ENCODE data around the gene REV1. TPM values are rescaled to one million over a fixed set of nuclear protein-coding genes. Genes with fewer than 3 reads are reported as not detected.

REV1 gene
- total RNA-seq, 6 experiments from 2014 or later, result 17.0 to 19.2 (median 18.6) TPM

DNA sequence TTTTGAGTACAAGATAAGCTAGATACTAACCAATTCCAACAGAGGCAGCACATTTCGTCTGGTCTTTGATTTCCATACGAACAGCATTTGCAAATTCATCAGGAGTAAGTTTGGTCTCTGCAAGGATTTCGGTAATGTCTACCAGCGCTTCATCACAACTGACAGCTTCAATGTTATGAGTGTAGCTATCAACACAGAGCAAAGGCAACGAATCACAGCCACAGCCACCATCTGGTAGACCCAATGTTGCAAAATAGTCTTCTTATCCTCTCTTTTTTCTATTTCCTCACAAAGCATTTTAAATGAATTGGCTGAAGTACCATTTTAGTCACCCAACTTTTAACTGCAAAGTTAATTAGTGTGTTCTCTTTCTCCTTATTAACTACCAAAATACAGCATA, 68.3 kb downstream of the REV1 start:
- Mint-ChIP-seq H3K9me3 (no peaks in the 10 kb centered on the region), H3K4me1 (ENCODE audit: low read depth) (peaks cover 37% of the 10 kb centered on the region), H3K4me3 (no peak overlapping the region), H3K27me3 (ENCODE audit: insufficient read depth) (peaks cover 3% of the 10 kb centered on the region; the same call in 1 of the 2 replicates), H3K36me3 (ENCODE audit: low read depth) (peaks cover 39% of the 10 kb centered on the region), H3K27ac (peak overlapping the region; percentile 72)
- TF ChIP-seq, protein P1, sequence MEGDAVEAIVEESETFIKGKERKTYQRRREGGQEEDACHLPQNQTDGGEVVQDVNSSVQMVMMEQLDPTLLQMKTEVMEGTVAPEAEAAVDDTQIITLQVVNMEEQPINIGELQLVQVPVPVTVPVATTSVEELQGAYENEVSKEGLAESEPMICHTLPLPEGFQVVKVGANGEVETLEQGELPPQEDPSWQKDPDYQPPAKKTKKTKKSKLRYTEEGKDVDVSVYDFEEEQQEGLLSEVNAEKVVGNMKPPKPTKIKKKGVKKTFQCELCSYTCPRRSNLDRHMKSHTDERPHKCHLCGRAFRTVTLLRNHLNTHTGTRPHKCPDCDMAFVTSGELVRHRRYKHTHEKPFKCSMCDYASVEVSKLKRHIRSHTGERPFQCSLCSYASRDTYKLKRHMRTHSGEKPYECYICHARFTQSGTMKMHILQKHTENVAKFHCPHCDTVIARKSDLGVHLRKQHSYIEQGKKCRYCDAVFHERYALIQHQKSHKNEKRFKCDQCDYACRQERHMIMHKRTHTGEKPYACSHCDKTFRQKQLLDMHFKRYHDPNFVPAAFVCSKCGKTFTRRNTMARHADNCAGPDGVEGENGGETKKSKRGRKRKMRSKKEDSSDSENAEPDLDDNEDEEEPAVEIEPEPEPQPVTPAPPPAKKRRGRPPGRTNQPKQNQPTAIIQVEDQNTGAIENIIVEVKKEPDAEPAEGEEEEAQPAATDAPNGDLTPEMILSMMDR (IDR thresholded peaks at IDR 0.05), result no peak
- no peak for DNase-seq

DNA sequence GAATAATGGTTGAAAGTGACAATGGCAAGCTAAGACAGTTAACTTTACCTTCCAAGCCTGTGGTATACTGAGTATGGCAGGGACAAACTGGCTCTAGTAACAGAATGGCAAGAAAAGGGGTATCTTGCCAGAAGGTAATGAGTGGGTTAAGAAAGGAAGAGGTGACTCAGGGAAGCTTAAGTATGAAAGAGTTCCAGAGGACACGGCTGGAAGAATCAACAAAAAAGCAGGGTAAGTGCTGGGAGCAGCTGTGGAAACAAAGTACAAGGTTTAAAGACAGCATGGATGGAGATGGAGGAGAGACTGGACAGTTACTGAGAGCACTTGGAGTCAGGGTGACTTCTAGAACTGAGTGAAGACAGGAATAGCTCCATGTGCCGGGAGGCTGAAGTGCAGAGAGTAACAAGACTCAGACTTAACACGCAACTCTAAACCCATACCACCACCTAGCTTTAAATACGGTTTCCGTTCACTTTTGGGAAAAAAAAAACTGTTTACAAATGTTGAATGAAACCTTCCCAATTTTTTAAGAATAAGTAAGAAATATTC, 69.0 kb downstream of the REV1 start:
- peak overlapping the region; percentile 72 for H3K27ac Mint-ChIP-seq
- TF ChIP-seq, protein P1 (IDR thresholded peaks at IDR 0.05), result no peak
- H3K27me3 Mint-ChIP-seq (ENCODE audit: insufficient read depth), result peaks cover 3% of the 10 kb centered on the region; the same call in 1 of the 2 replicates
- peaks cover 39% of the 10 kb centered on the region for H3K36me3 Mint-ChIP-seq (ENCODE audit: low read depth)
- no peaks in the 10 kb centered on the region for H3K9me3 Mint-ChIP-seq
- peak; percentile 29 for DNase-seq
- H3K4me1 Mint-ChIP-seq (ENCODE audit: low read depth), result peaks cover 37% of the 10 kb centered on the region
- H3K4me3 Mint-ChIP-seq, result peak overlapping the region; percentile 12; the same call in 1 of the 2 replicates

DNA sequence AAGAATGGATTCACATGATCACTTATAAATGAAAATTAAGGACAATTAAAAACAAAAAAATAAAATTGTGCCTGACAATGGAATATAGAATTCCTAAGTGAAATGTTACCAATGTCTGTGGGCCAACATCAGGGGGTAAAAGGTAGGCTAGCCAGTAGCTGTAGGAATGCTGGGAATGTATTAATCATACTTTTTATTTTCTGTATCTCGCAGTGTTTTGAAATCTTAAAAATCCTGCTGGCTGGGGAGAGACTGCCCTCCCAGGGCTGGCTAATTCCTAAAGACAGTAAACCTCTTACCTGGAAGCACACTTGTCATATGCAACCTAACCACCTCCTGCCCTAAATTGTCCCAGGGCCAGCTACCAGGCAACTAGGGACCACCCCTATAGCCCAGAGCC, 69.8 kb downstream of the REV1 start:
- no peak for DNase-seq
- Mint-ChIP-seq H3K27ac (peak overlapping the region; percentile 72), H3K9me3 (no peaks in the 10 kb centered on the region), H3K4me1 (ENCODE audit: low read depth) (peaks cover 31% of the 10 kb centered on the region), H3K4me3 (no peak overlapping the region), H3K36me3 (ENCODE audit: low read depth) (peaks cover 44% of the 10 kb centered on the region), H3K27me3 (ENCODE audit: insufficient read depth) (peaks cover 3% of the 10 kb centered on the region; the same call in 1 of the 2 replicates)
- TF ChIP-seq, protein P1 (IDR thresholded peaks at IDR 0.05), result no peak

DNA sequence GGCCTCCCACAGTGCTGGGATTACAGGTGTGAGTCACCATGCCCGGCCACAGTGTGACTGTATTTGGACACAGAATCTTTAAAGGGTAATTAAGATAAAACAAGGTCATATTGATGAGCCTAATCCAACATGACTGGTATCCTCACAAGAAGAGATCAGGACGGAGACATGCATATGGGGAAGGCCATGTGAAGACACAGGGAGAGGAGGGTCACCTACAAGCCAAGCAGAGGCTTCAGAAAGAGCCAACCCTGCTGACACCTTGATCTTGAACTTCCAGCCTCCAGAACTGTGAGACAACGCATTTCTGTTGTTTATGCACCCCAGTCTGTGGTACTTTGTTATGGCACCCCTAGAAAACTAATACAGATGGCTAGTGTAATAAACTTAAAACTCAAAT, 72.4 kb downstream of the REV1 start:
- Mint-ChIP-seq H3K36me3 (ENCODE audit: low read depth) (peaks cover 48% of the 10 kb centered on the region), H3K4me1 (ENCODE audit: low read depth) (peaks cover 31% of the 10 kb centered on the region), H3K9me3 (no peaks in the 10 kb centered on the region), H3K27me3 (ENCODE audit: insufficient read depth) (peaks cover 3% of the 10 kb centered on the region; the same call in 1 of the 2 replicates), H3K27ac (no peak overlapping the region; the same call in 1 of the 2 replicates), H3K4me3 (no peak overlapping the region)
- no peak for DNase-seq
- TF ChIP-seq, protein P1 (IDR thresholded peaks at IDR 0.05), result no peak

DNA sequence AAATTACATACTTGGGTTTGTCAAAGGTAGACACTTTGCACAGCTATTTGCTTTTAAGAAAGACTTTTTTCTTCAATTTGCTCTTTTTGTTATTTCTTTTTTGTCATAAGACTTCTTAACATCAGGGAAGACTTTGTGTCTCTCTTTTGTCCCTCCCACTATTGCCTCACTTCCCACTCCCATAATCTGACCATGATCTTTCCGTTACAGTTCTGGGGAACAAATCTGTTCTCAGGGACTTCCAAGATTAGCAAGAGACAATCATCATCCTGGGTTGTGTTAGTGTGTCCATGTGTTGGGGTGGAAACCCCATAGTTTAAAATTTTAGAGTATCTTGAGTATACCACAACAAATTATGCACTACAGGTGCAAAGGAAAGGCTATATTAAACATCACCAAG, 75.3 kb downstream of the REV1 start:
- H3K36me3 Mint-ChIP-seq (ENCODE audit: low read depth), result peaks cover 51% of the 10 kb centered on the region

More for the DNA sequence above, 75.3 kb downstream of the REV1 start:
- DNase-seq, result no peak
- Mint-ChIP-seq H3K4me1 (ENCODE audit: low read depth) (peaks cover 4% of the 10 kb centered on the region), H3K27ac (no peak overlapping the region), H3K27me3 (ENCODE audit: insufficient read depth) (peaks cover 3% of the 10 kb centered on the region; the same call in 1 of the 2 replicates), H3K4me3 (no peak overlapping the region), H3K9me3 (no peaks in the 10 kb centered on the region)
- TF ChIP-seq, protein P1 (IDR thresholded peaks at IDR 0.05), result no peak
